ENCODE measurements around the gene TRAFD1. TPM values are rescaled to one million over a fixed set of nuclear protein-coding genes. Genes with fewer than 3 reads are reported as not detected.

TRAFD1 gene
- polyA plus RNA-seq, 1 experiment = 73.4 TPM

GRCh38 chr12:112170971-112171596, 45.7 kb downstream of the TRAFD1 start:
- POLR2A ChIA-PET = no interaction called here

GRCh38 chr12:112172556-112173324, 47.4 kb downstream of the TRAFD1 start:
- Histone ChIP-seq H3K4me3 (ENCODE audit: low read depth, low read length) (no peak overlapping the region), H3K9me3 (ENCODE audit: control insufficient read depth, insufficient read depth, low read length) (no peaks in the 10 kb centered on the region), H3K27me3 (ENCODE audit: control insufficient read depth, insufficient read depth, low read length) (no peaks in the 10 kb centered on the region), H3K27ac (ENCODE audit: low read depth, low read length) (no peak overlapping the region)
- TF ChIP-seq CTCF (IDR thresholded peaks at IDR 0.05; ENCODE audit: low read depth, low read length) = no peak
- DNase-seq (ENCODE audit: low read depth, low spot score) = no peak
- CTCF ChIA-PET = no interaction called here
- POLR2A ChIA-PET = no interaction called here

More at GRCh38 chr12:112170971-112171596, 45.7 kb downstream of the TRAFD1 start:
- CTCF ChIA-PET = interaction anchor here (1.5 kb wide), 1 partner anchor 21 kb away, joined by 3 read pairs; no protein-coding TSS in a partner anchor
- H3K27ac ChIP-seq (ENCODE audit: low read depth, low read length) = no peak overlapping the region
- DNase-seq (ENCODE audit: low read depth, low spot score) = no peak
- TF ChIP-seq CTCF (IDR thresholded peaks at IDR 0.05; ENCODE audit: low read depth, low read length) = no peak
- no peaks in the 10 kb centered on the region; the same call in 1 of the 2 replicates for H3K9me3 ChIP-seq (ENCODE audit: control insufficient read depth, insufficient read depth, low read length)
- H3K27me3 ChIP-seq (ENCODE audit: control insufficient read depth, insufficient read depth, low read length) = no peaks in the 10 kb centered on the region
- H3K4me3 ChIP-seq (ENCODE audit: low read depth, low read length) = no peak overlapping the region

GRCh38 chr12:112175361-112176155, 50.2 kb downstream of the TRAFD1 start:
- no peak for DNase-seq (ENCODE audit: low read depth, low spot score)
- TF ChIP-seq CTCF (IDR thresholded peaks at IDR 0.05; ENCODE audit: low read depth, low read length) = no peak
- CTCF ChIA-PET = interaction anchor here (0.6 kb wide), 1 partner anchor 22 kb away, joined by 3 read pairs; no protein-coding TSS in a partner anchor
- H3K9me3 ChIP-seq (ENCODE audit: control insufficient read depth, insufficient read depth, low read length) = no peaks in the 10 kb centered on the region; the same call in 1 of the 2 replicates
- H3K27me3 ChIP-seq (ENCODE audit: control insufficient read depth, insufficient read depth, low read length) = no peaks in the 10 kb centered on the region
- POLR2A ChIA-PET = no interaction called here
- H3K4me3 ChIP-seq (ENCODE audit: low read depth, low read length) = no peak overlapping the region
- no peak overlapping the region for H3K27ac ChIP-seq (ENCODE audit: low read depth, low read length)

DNA sequence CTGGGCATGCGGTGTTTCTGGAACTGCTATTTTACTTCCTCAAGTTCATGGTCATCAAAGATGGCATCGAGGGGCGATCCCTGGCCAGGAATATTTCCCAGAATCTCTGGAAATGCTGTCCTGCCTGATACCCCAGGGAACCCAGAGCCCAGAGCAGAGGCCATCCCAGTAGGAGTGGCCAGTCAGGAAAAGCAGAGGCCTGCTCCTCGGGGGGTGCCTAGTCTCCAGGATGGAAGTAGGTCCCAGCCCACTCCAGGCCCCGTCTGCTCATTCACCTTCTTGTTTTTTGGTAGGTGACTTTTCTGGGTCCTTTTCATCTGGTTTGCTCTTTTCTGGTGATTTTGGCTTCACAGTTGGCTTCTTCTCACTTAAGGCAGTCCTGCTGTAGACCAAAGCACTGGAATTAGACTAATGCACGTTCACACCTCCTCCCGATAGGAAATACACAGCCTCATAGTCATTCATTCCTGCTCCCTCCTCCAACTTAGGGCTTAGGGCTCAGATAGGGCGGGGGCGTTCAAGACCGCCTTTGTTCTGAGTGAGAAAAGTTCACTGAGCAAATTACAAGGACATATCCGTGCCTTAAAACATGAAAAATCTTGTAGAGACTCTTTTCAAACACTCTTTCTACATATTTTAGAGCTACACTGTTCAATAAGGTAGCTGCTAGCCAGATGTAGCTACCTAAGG, 51.1 kb downstream of the TRAFD1 start:
- no peak for DNase-seq (ENCODE audit: low read depth, low spot score)
- Histone ChIP-seq H3K4me3 (ENCODE audit: low read depth, low read length) (no peak overlapping the region), H3K27me3 (ENCODE audit: control insufficient read depth, insufficient read depth, low read length) (no peaks in the 10 kb centered on the region), H3K9me3 (ENCODE audit: control insufficient read depth, insufficient read depth, low read length) (no peaks in the 10 kb centered on the region; the same call in 1 of the 2 replicates), H3K27ac (ENCODE audit: low read depth, low read length) (no peak overlapping the region)
- ChIA-PET CTCF (interaction anchor here (0.6 kb wide), 1 partner anchor 21 kb away, joined by 3 read pairs; no protein-coding TSS in a partner anchor), POLR2A (no interaction called here)
- TF ChIP-seq CTCF (IDR thresholded peaks at IDR 0.05; ENCODE audit: low read depth, low read length) = no peak
